ENCODE measurements around the gene FBLN7.

- TF ChIP-seq CTCF (IDR thresholded peaks at IDR 0.05) = no peak
- TF ChIP-seq POLR2A (IDR thresholded peaks at IDR 0.05) = no peak
Measured at GRCh38 chr2:112150851-112151250, 12.7 kb downstream of the FBLN7 start.

Data from body of pancreas (tissue), 4 donors.